Natural killer cell (primary cell): ENCODE results near the gene DSN1. TPM values are rescaled to one million over a fixed set of nuclear protein-coding genes. Genes with fewer than 3 reads are reported as not detected.

Experiments
- ATAC-seq, 3 donors: fragments of 150-1000 bp in 2 of 3; fragments of 200-7000 bp in 1 of 3; cut with Tn5 transposase; 1 replicate in 1 of 3; 2 replicates in 2 of 3; pipeline ENCODE4 v1.10.0; 2021; ENCODE audit warnings: mild to moderate bottlenecking in 2 of 3, moderate library complexity in 2 of 3
- DNase-seq, 2 donors: peaks; one replicate each; pipeline versions ENCODE4 v3.0.0 to v3.0.0-alpha.2; 2013 to 2021; ENCODE audit warnings: mixed read lengths in 1 of 2
- H3K27ac ChIP-seq: one replicate; pipeline ENCODE4 v1.5.1; 2013; ENCODE audit warnings: mild to moderate bottlenecking, low read length
- H3K27me3 ChIP-seq: one replicate; pipeline ENCODE4 v1.6.1; 2013; ENCODE audit warnings: low read length; ENCODE audit not compliant: control insufficient read depth, insufficient read depth
- H3K36me3 ChIP-seq: one replicate; pipeline ENCODE4 v1.6.1; 2013; ENCODE audit warnings: low read length; ENCODE audit not compliant: control insufficient read depth, insufficient read depth
- H3K4me1 ChIP-seq: one replicate; pipeline ENCODE4 v1.6.1; 2013; ENCODE audit warnings: low read length; ENCODE audit not compliant: control insufficient read depth, insufficient read depth
- H3K4me3 ChIP-seq: one replicate; pipeline ENCODE4 v1.5.1; 2013; ENCODE audit warnings: low read length
- H3K9me3 ChIP-seq: one replicate; pipeline ENCODE4 v1.6.1; 2013; ENCODE audit warnings: low read length; ENCODE audit not compliant: control insufficient read depth, insufficient read depth
- H3K27ac Mint-ChIP-seq, 2 donors: one replicate each; pipeline ENCODE4 v1.8.0; 2022; ENCODE audit warnings: mild to moderate bottlenecking in 2 of 2, mixed read lengths in 2 of 2, moderate library complexity in 1 of 2
- H3K27me3 Mint-ChIP-seq, 2 donors: one replicate each; pipeline ENCODE4 v1.8.0; 2022; ENCODE audit warnings: low read depth in 2 of 2, mixed read lengths in 2 of 2
- H3K36me3 Mint-ChIP-seq: one replicate; pipeline ENCODE4 v1.8.0; 2022; ENCODE audit warnings: mixed read lengths
- H3K4me1 Mint-ChIP-seq, 2 donors: one replicate each; pipeline ENCODE4 v1.8.0; 2022; ENCODE audit warnings: mixed read lengths in 2 of 2
- H3K4me3 Mint-ChIP-seq: one replicate; pipeline ENCODE4 v1.8.0; 2022; ENCODE audit warnings: mild to moderate bottlenecking, moderate library complexity, mixed read lengths
- H3K9me3 Mint-ChIP-seq, 2 donors: one replicate each; pipeline ENCODE4 v1.8.0; 2022; ENCODE audit warnings: mixed read lengths in 2 of 2
- CTCF ChIP-seq: fragments of 200-600 bp; IDR thresholded peaks from one replicate; pipeline ENCODE4 v1.8.0; 2022; ENCODE audit warnings: antibody characterized with exemption
- WGBS: methylation state at CpG from one replicate; pipeline ENCODE4 v1.1.7; 2013; ENCODE audit warnings: missing lambda C conversion rate; ENCODE audit not compliant: insufficient coverage; 5-methylcytosine and 5-hydroxymethylcytosine counted together
- intact Hi-C: fragments of 100-400 bp; cut with micrococcal nuclease; formaldehyde crosslinking; loops from one replicate; pipeline ENCODE4 v1.14.2; 2022
- total RNA-seq, 4 donors: library from RNA; stranded (reverse); fragments of 120-200 nt in 1 of 4; gene quantifications; one replicate each; pipeline versions ENCODE4 v1.2.3 to v1.2.4, GENCODE V29; 2013 to 2022

Gene DSN1
- total RNA-seq, 3 donors from 2014 or later (not counting 1 experiment from before 2014, with no cell fraction given), result 15.8 to 19.1 (median 15.8) TPM

DNA sequence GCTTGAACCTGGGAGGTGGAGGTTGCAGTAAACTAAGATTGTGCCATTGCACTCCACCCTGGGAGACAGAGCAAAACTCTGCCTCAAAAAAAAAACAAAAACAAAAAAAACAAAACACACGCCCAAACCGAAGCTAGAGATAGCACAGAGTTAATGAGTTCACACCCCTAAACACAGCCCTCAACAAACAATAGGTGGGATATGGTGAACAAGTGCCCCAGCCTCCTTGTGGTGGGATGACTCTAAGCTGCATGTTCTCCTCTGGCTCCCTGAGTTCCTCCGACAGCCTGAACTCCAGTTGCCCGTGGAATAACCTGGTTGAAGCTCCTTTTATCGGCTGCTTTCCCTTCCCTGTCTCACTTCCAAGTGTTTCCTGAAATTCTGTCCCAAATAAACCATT is 22.1 kb upstream of the DSN1 start:
- no peak overlapping the region for H3K27ac ChIP-seq
- 92% methylated on average over 4 of the region's 5 CpGs for WGBS
- no peak for TF ChIP-seq CTCF
- intact Hi-C loops, result no loop called here
- peaks cover 8 to 10% of the 10 kb centered on the region in 2 donors for H3K4me1 Mint-ChIP-seq
- no peak overlapping the region for H3K27ac Mint-ChIP-seq
- no peaks in the 10 kb centered on the region for H3K27me3 Mint-ChIP-seq
- H3K27me3 ChIP-seq, result no peaks in the 10 kb centered on the region
- no peaks in the 10 kb centered on the region for H3K36me3 ChIP-seq
- H3K9me3 ChIP-seq, result no peaks in the 10 kb centered on the region
- no peaks in the 10 kb centered on the region for H3K9me3 Mint-ChIP-seq
- H3K4me1 ChIP-seq, result no peaks in the 10 kb centered on the region
- no peak for ATAC-seq
- DNase-seq, result no peak
- no peak overlapping the region for H3K4me3 ChIP-seq
- no peaks in the 10 kb centered on the region for H3K36me3 Mint-ChIP-seq
- no peak overlapping the region for H3K4me3 Mint-ChIP-seq

DNA sequence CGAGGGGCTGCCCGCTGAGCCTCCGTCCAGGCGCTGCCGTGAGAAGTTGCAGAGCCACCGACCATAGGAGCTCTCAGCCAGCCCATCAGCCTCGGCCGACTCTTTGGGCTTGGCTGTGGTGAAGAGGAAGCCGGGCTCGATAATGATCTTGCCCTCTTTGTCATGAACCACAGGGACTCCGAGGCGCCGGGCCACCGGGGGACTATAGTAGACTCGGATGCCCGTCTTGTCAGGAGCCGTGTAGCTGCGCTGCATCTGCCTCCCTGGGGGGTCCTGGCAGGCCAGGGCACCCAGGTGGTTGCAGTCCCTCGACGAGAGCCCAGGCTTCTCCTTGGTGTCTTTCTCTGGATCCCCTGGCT is 20.5 kb upstream of the DSN1 start:
- intact Hi-C loops, result no loop called here
- Histone ChIP-seq H3K9me3 (no peaks in the 10 kb centered on the region), H3K4me1 (no peaks in the 10 kb centered on the region), H3K36me3 (no peaks in the 10 kb centered on the region), H3K4me3 (no peak overlapping the region), H3K27ac (no peak overlapping the region), H3K27me3 (no peaks in the 10 kb centered on the region)
- Mint-ChIP-seq H3K27ac (no peak overlapping the region), H3K9me3 (no peaks in the 10 kb centered on the region), H3K36me3 (no peaks in the 10 kb centered on the region), H3K4me1 (peaks cover 8 to 10% of the 10 kb centered on the region in 2 donors), H3K27me3 (no peaks in the 10 kb centered on the region), H3K4me3 (no peak overlapping the region)
- TF ChIP-seq CTCF, result no peak
- 96% methylated on average over 20 of the region's 20 CpGs for WGBS
- ATAC-seq (no peak), DNase-seq (no peak)

GRCh38 chr20:36793294-36794115 is 19.9 kb upstream of the DSN1 start:
- no peaks in the 10 kb centered on the region for H3K36me3 Mint-ChIP-seq
- H3K9me3 ChIP-seq, result no peaks in the 10 kb centered on the region
- WGBS, result 95% methylated on average over 36 of the region's 36 CpGs
- H3K4me1 ChIP-seq, result no peaks in the 10 kb centered on the region
- H3K36me3 ChIP-seq, result no peaks in the 10 kb centered on the region
- H3K27ac Mint-ChIP-seq, result no peak overlapping the region
- no peaks in the 10 kb centered on the region for H3K27me3 Mint-ChIP-seq
- intact Hi-C loops, result no loop called here
- peaks cover 8 to 10% of the 10 kb centered on the region in 2 donors for H3K4me1 Mint-ChIP-seq
- DNase-seq, result no peak
- H3K27ac ChIP-seq, result no peak overlapping the region
- no peaks in the 10 kb centered on the region for H3K9me3 Mint-ChIP-seq
- TF ChIP-seq CTCF, result no peak
- H3K27me3 ChIP-seq, result no peaks in the 10 kb centered on the region
- no peak for ATAC-seq
- H3K4me3 ChIP-seq, result no peak overlapping the region
- no peak overlapping the region for H3K4me3 Mint-ChIP-seq

DNA sequence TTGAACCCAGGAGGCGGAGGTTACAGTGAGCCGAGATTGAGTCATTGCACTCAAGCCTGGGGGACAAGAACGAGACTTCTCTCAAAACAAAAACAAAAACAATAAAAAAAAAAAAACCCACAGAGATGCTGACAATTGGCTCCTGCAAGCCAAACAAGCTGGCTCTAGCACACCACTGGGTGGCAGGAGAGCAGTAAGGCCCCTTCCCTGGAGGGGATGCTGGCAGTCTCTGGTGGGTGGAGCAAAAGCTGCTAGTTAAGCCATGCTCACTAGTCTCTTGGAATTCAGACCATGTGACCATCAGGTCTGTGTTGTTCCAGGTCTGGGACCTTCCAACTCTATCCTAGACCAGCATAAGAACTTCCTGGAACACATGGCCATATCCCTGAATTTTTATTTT is 18.9 kb upstream of the DSN1 start:
- WGBS, result 88% methylated on average over 2 of the region's 3 CpGs

More for the DNA sequence above, 18.9 kb upstream of the DSN1 start:
- peaks cover 8% of the 10 kb centered on the region in 2 donors for H3K4me1 Mint-ChIP-seq
- no peak overlapping the region for H3K4me3 Mint-ChIP-seq
- intact Hi-C loops, result no loop called here
- Histone ChIP-seq H3K27me3 (no peaks in the 10 kb centered on the region), H3K27ac (no peak overlapping the region), H3K4me3 (no peak overlapping the region), H3K36me3 (no peaks in the 10 kb centered on the region), H3K9me3 (no peaks in the 10 kb centered on the region), H3K4me1 (no peaks in the 10 kb centered on the region)
- H3K36me3 Mint-ChIP-seq, result no peaks in the 10 kb centered on the region
- no peaks in the 10 kb centered on the region for H3K9me3 Mint-ChIP-seq
- H3K27ac Mint-ChIP-seq, result no peak overlapping the region
- DNase-seq (peak in 1 of 2 donors; percentile 22), ATAC-seq (no peak)
- no peaks in the 10 kb centered on the region for H3K27me3 Mint-ChIP-seq
- TF ChIP-seq CTCF, result no peak
